ENCODE data around the gene HIVEP3. TPM values are rescaled to one million over a fixed set of nuclear protein-coding genes. Genes with fewer than 3 reads are reported as not detected.

The HIVEP3 gene
- total RNA-seq, 1 experiment from 2014 or later, result 3.1 TPM

GRCh38 chr1:41507836-41508235 is 410.9 kb downstream of the HIVEP3 start:
- DNase-seq (ENCODE audit: low spot score), result no peak
- ChIA-PET CTCF (no interaction called here), POLR2A (ENCODE audit: low non-redundant PET) (no interaction called here)
- H3K27me3 ChIP-seq (replicated peaks; ENCODE audit: insufficient read depth, low read depth, low read length, poor library complexity), result no peaks in the 10 kb centered on the region
- H3K36me3 ChIP-seq (ENCODE audit: insufficient read depth, low read length, poor library complexity, severe bottlenecking), result no peaks in the 10 kb centered on the region
- no TSS peak for BruUV-seq (replicated peaks)
- H3K4me3 ChIP-seq (ENCODE audit: low read depth, low read length, poor library complexity, severe bottlenecking), result no peak overlapping the region
- H3K27ac ChIP-seq (ENCODE audit: low read depth, low read length, poor library complexity, severe bottlenecking), result no peak overlapping the region
- peaks cover 16% of the 10 kb centered on the region for H3K4me1 ChIP-seq (ENCODE audit: insufficient read depth, low read length, poor library complexity, severe bottlenecking)
- intact Hi-C loops (cut with micrococcal nuclease; ENCODE audit: unreplicated experiment), result no loop called here
- TF ChIP-seq EZH2 (IDR thresholded peaks at IDR 0.05; ENCODE audit: borderline replicate concordance, low read depth, low read length, poor library complexity, severe bottlenecking), result no peak
- TF ChIP-seq CTCF (conservative IDR thresholded peaks at IDR 0.05; ENCODE audit: low read depth, low read length), result no peak
- no peaks in the 10 kb centered on the region for H3K9me3 ChIP-seq (ENCODE audit: low read depth, low read length, poor library complexity, severe bottlenecking)

- no peak for TF ChIP-seq EZH2 (IDR thresholded peaks at IDR 0.05; ENCODE audit: borderline replicate concordance, low read depth, low read length, poor library complexity, severe bottlenecking)
- no peak for TF ChIP-seq CTCF (conservative IDR thresholded peaks at IDR 0.05; ENCODE audit: low read depth, low read length)
- ChIA-PET POLR2A (ENCODE audit: low non-redundant PET) (no interaction called here), CTCF (no interaction called here)
- Histone ChIP-seq H3K4me1 (ENCODE audit: insufficient read depth, low read length, poor library complexity, severe bottlenecking) (peaks cover 17% of the 10 kb centered on the region), H3K4me3 (ENCODE audit: low read depth, low read length, poor library complexity, severe bottlenecking) (no peak overlapping the region), H3K36me3 (ENCODE audit: insufficient read depth, low read length, poor library complexity, severe bottlenecking) (no peaks in the 10 kb centered on the region), H3K27me3 (replicated peaks; ENCODE audit: insufficient read depth, low read depth, low read length, poor library complexity) (no peaks in the 10 kb centered on the region), H3K9me3 (ENCODE audit: low read depth, low read length, poor library complexity, severe bottlenecking) (no peaks in the 10 kb centered on the region), H3K27ac (ENCODE audit: low read depth, low read length, poor library complexity, severe bottlenecking) (no peak overlapping the region)
- no TSS peak for BruUV-seq (replicated peaks)
- no peak for DNase-seq (ENCODE audit: low spot score)
- intact Hi-C loops (cut with micrococcal nuclease; ENCODE audit: unreplicated experiment), result no loop called here
These were observed 411.5 kb downstream of the HIVEP3 start for GRCh38 chr1:41507110-41507720.

GRCh38 chr1:41504114-41505035 is 414.3 kb downstream of the HIVEP3 start:
- no TSS peak for BruUV-seq (replicated peaks)
- intact Hi-C loops (cut with micrococcal nuclease; ENCODE audit: unreplicated experiment), result no loop called here
- H3K4me1 ChIP-seq (ENCODE audit: insufficient read depth, low read length, poor library complexity, severe bottlenecking), result peaks cover 17% of the 10 kb centered on the region
- no peaks in the 10 kb centered on the region for H3K27me3 ChIP-seq (replicated peaks; ENCODE audit: insufficient read depth, low read depth, low read length, poor library complexity)
- no peak overlapping the region for H3K4me3 ChIP-seq (ENCODE audit: low read depth, low read length, poor library complexity, severe bottlenecking)
- peak overlapping the region; percentile 12 for H3K27ac ChIP-seq (ENCODE audit: low read depth, low read length, poor library complexity, severe bottlenecking)
- H3K9me3 ChIP-seq (ENCODE audit: low read depth, low read length, poor library complexity, severe bottlenecking), result no peaks in the 10 kb centered on the region
- POLR2A ChIA-PET (ENCODE audit: low non-redundant PET), result no interaction called here
- TF ChIP-seq EZH2 (IDR thresholded peaks at IDR 0.05; ENCODE audit: borderline replicate concordance, low read depth, low read length, poor library complexity, severe bottlenecking) (no peak), CTCF (conservative IDR thresholded peaks at IDR 0.05; ENCODE audit: low read depth, low read length) (0 out of 2 replicates have a peak, but pooled peaks have one; percentile 7)
- H3K36me3 ChIP-seq (ENCODE audit: insufficient read depth, low read length, poor library complexity, severe bottlenecking), result no peaks in the 10 kb centered on the region
- DNase-seq (ENCODE audit: low spot score), result peak; percentile 66
- CTCF ChIA-PET, result no interaction called here
